Ectodermal cell (in vitro differentiated cells): ENCODE results near the gene CYP2C18. TPM values are rescaled to one million over a fixed set of nuclear protein-coding genes. Genes with fewer than 3 reads are reported as not detected.
"Not testable (repeated sequence)": the region's sequence is repeated elsewhere in the genome, so short reads cannot be mapped to it uniquely, and the experiment has no call there.

Source experiments
- H3K27ac ChIP-seq: 2 replicates; pipeline ENCODE4 v1.7.0; 2013; ENCODE audit warnings: mild to moderate bottlenecking, low read depth, low read length; ENCODE audit not compliant: insufficient read depth, poor library complexity, severe bottlenecking
- H3K27me3 ChIP-seq: 2 replicates; pipeline ENCODE4 v1.7.0; 2013; ENCODE audit warnings: mild to moderate bottlenecking, low read length; ENCODE audit not compliant: insufficient read depth, control insufficient read depth, poor library complexity, severe bottlenecking
- H3K36me3 ChIP-seq: one replicate; pipeline ENCODE4 v1.7.0; 2013; ENCODE audit warnings: low read length; ENCODE audit not compliant: control insufficient read depth, insufficient read depth
- H3K4me1 ChIP-seq: one replicate; pipeline ENCODE4 v1.7.0; 2013; ENCODE audit warnings: low read length; ENCODE audit not compliant: control insufficient read depth, insufficient read depth
- H3K4me3 ChIP-seq: 2 replicates; pipeline ENCODE4 v1.7.0; 2013; ENCODE audit warnings: low read depth, low read length, control low read depth; ENCODE audit not compliant: insufficient read depth
- H3K9me3 ChIP-seq: 2 replicates; pipeline ENCODE4 v1.7.0; 2013; ENCODE audit warnings: mild to moderate bottlenecking, low read length, moderate library complexity; ENCODE audit not compliant: control insufficient read depth
- WGBS, 2 experiments: methylation state at CpG; one replicate each; pipeline ENCODE4 v1.1.7; 2013; ENCODE audit warnings: missing lambda C conversion rate in 2 of 2; 5-methylcytosine and 5-hydroxymethylcytosine counted together
- polyA plus RNA-seq, 4 experiments: library from polyadenylated mRNA; stranded (reverse); fragments of 50-300 nt; gene quantifications; one replicate each; pipeline ENCODE4 v1.2.3, GENCODE V29; 2013

Gene CYP2C18
- polyA plus RNA-seq (2013, experiment 1 of 4) = not detected
- polyA plus RNA-seq (2013, experiment 2 of 4) = not detected
- polyA plus RNA-seq (2013, experiment 3 of 4) = not detected
- not detected for polyA plus RNA-seq (2013, experiment 4 of 4)

DNA sequence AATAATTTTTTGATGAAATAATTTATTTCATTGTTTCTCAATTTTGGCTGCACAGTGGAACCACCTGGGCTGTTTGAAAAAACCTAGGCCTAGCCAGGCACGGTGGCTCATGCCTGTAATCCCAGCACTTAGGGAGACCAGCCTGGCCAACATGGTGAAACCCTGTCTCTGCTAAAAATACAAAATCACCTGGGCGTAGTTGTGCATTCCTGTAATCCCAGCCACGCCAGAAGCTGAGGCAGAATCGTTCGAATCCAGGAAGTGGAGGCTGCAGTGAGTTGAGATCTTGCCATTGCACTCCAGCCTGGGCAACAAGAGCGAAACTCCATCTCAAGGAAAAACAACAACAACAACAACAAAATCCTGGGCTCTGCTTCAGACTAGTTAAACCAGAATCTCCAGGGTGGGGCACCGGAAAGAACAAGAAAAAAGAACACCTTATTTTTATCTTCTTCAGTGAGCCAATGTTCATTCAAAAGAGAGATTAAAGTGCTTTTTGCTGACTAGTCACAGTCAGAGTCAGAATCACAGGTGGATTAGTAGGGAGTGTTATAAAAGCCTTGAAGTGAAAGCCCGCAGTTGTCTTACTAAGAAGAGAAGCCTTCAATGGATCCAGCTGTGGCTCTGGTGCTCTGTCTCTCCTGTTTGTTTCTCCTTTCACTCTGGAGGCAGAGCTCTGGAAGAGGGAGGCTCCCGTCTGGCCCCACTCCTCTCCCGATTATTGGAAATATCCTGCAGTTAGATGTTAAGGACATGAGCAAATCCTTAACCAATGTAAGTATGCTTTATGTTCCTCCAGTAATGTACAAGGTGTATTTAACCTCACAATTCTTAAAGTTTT, at the start of gene CYP2C18:
Gene CYP2C18 (plus strand): TSS at position 516 of the 841 bp plus-strand sequence. CDS start 91 bp downstream, at position 607.
- Histone ChIP-seq H3K27me3 (no peaks in the 10 kb centered on the region), H3K4me1 (no peaks in the 10 kb centered on the region), H3K4me3 (no peak within 1 kb of the TSS), H3K9me3 (no peaks in the 10 kb centered on the region), H3K27ac (no peak within 1 kb of the TSS), H3K36me3 (no peaks in the 10 kb centered on the region)
- WGBS, 2 experiments = 78 to 87% methylated on average over 9 to 10 of the region's 10 CpGs

DNA sequence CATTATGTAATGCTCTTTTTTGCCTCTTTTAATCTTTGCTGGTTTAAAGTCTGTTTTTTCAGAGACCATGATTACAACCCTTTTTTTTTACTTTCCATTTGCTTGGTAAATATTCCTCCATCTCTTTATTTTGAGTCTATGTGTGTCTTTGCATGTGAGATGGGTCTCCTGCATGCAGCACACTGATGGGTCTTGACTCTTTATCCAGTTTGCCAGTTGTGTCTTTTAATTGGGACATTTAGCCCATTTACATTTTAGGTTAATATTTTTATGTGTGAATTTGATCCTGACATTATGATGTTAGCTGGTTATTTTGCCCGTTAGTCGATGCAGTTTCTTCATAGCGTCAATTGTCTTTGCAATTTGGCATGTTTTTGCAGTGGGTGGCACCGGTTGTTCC, 45.4 kb upstream of the CYP2C18 start:
- not testable (repeated sequence) for H3K4me1 ChIP-seq, H3K4me3 ChIP-seq, H3K9me3 ChIP-seq, H3K27ac ChIP-seq, H3K36me3 ChIP-seq, H3K27me3 ChIP-seq
- WGBS, 2 experiments = 92 to 93% methylated on average over 4 of the region's 4 CpGs

DNA sequence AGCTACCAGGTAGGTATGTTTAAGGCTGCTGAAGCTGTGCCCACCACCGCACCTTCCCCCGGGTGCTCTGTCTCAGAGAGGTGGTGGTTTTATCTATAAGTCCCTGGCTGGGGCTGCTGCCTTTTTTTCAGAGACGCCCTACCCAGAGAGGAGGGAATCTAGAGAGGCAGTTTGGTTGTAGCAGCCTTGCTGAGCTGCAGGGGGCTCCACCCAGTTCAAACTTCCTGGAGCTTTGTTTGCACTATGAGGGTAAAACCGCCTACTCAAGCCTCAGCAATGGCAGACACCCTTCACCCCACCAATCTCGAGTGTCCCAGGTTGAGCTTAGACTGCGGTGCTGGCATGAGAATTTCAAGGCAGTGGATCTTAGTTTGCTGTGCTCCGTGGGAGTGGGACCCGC, 43.6 kb upstream of the CYP2C18 start:
- Histone ChIP-seq H3K27me3 (no peaks in the 10 kb centered on the region), H3K9me3 (no peaks in the 10 kb centered on the region)
- 90 to 95% methylated on average over 8 of the region's 8 CpGs for WGBS, 2 experiments

DNA sequence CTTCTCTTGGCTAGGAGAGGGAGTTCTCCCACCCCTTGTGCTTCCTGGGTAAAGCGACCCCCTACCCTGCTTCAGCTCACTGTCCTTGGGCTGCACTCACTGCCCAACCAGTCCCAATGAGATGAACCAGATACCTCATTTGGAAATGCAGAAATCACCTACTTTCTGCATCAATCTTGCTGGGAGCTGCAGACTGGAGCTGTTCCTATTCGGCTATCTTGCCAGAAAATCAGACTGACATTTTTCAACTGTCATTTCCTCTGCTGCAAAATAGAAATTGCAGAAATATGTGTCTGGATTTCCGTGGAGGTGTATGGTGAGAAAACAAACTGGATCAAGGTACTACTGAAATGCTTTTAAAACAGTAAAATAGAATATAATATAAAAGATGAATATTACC, 43.0 kb upstream of the CYP2C18 start:
- Histone ChIP-seq H3K4me3 (no peak overlapping the region), H3K27me3 (no peaks in the 10 kb centered on the region), H3K9me3 (no peaks in the 10 kb centered on the region), H3K4me1 (no peaks in the 10 kb centered on the region), H3K27ac (no peak overlapping the region), H3K36me3 (no peaks in the 10 kb centered on the region)
- WGBS, 2 experiments = 87 to 88% methylated on average over 2 to 3 of the region's 3 CpGs

More for the DNA sequence above, 43.6 kb upstream of the CYP2C18 start:
- H3K27ac ChIP-seq = no peak overlapping the region
- H3K4me1 ChIP-seq = no peaks in the 10 kb centered on the region
- H3K36me3 ChIP-seq = no peaks in the 10 kb centered on the region
- H3K4me3 ChIP-seq = no peak overlapping the region

DNA sequence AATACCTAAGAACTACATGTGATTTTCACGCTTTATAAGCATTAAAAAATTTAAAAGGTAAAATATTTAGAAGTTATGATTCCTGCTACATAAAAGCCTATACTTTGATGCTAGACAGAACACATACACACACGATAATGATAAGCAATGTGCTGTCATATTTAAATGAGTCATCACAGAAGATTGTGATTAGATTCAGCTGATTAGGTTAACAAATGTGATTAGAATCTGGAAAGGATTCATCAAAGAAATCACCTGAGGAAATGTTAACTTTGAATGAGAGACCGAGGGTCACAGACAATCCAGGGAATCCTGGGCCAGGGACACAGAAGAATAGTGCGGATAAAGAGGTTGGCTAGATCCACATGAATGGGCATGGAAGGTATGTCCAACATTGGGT, 42.0 kb upstream of the CYP2C18 start:
- Histone ChIP-seq H3K27me3 (no peaks in the 10 kb centered on the region), H3K4me3 (no peak overlapping the region), H3K27ac (no peak overlapping the region), H3K4me1 (no peaks in the 10 kb centered on the region), H3K9me3 (no peaks in the 10 kb centered on the region), H3K36me3 (no peaks in the 10 kb centered on the region)
- WGBS, 2 experiments = 96% methylated on average over 2 to 4 of the region's 4 CpGs

DNA sequence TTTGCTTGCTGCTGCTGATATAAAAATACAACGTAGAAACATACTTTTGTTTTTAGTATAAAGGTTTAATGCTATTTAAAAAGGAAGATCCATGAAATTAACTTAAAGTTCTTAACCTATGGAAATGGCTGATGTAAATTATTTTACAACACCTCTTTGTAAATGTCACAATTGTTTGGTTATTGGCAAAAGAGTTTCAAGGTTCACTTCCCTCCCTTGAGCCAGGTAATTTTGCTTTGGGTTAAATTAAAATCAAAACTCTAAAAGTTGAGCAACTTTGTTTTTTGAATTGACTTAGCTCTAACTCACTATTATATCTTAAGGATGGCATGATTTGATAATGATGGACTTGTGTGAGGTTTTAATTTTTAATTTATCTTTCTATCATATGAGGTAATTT, 39.2 kb upstream of the CYP2C18 start:
- Histone ChIP-seq H3K9me3 (no peaks in the 10 kb centered on the region), H3K4me3 (no peak overlapping the region), H3K27me3 (no peaks in the 10 kb centered on the region), H3K36me3 (no peaks in the 10 kb centered on the region), H3K27ac (no peak overlapping the region), H3K4me1 (no peaks in the 10 kb centered on the region)
- 100% methylated on average over 1 of the region's 1 CpG; no CpG with 5 or more reads in 1 of the 2 experiments for WGBS, 2 experiments

DNA sequence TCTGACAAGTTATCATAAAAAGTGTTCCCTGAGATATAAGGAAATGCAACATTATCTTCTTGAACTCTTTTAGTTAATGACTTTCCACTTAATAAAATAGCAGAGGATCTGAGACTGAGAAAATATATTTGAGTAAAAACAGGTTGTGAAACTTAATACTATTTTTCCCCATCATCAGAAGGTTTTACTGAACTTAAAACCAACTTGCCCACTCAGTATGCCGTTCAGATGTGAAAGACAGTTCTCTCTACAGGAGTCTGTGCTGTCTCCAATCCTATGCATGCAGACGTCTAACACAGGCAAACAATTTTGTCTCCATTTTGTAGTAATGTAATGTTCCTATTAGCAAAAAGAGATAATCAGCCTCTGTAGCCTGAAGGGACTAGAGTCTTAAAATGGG, 38.2 kb upstream of the CYP2C18 start:
- no peaks in the 10 kb centered on the region for H3K27me3 ChIP-seq
- WGBS, 2 experiments = 47 to 95% methylated on average over 1 to 2 of the region's 2 CpGs
- H3K4me1 ChIP-seq = no peaks in the 10 kb centered on the region
- no peaks in the 10 kb centered on the region for H3K36me3 ChIP-seq
- H3K27ac ChIP-seq = no peak overlapping the region
- H3K4me3 ChIP-seq = no peak overlapping the region
- no peaks in the 10 kb centered on the region for H3K9me3 ChIP-seq

DNA sequence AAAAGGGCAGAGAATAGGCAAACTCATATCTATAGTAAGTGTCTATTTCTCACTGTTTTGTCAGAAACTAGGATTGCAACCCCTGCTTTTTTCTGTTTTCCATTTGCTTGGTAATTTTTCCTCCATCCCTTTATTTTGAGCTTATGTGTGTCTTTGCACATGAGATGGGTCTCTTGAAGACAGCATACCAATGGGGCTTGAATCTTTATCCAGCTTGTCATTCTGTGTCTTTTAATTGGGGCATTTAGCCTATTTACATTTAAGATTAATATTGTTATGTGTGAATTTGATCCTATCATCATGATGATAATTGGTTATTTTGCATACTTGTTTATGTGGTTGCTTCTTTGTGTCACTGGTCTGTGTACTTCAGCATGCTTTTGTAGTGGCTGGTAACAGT, 28.3 kb upstream of the CYP2C18 start:
- H3K27me3 ChIP-seq, H3K36me3 ChIP-seq, H3K9me3 ChIP-seq, H3K4me1 ChIP-seq, H3K27ac ChIP-seq, H3K4me3 ChIP-seq: not testable (repeated sequence)

DNA sequence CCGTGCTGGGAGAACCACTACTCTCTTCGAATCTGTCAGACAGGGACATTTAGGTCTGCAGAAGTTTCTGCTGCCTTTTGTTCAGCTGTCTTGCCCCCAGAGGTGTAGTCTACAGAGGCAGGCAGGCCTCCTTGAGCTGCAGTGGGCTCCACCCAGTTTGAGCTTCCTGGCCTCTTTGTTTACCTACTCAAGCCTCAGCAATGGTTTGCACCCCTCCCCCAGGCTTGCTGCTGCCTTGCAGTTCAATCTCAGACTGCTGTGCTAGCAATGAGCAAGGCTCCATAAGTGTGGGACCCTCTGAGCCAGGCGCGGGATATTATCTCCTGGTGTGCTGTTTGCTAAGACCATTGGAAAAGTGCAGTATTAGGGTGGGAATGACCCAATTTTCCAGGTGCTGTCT, 20.5 kb upstream of the CYP2C18 start:
- not testable (repeated sequence) for H3K36me3 ChIP-seq, H3K9me3 ChIP-seq, H3K4me1 ChIP-seq, H3K4me3 ChIP-seq, H3K27me3 ChIP-seq, H3K27ac ChIP-seq
- 90 to 91% methylated on average over 4 of the region's 4 CpGs for WGBS, 2 experiments

DNA sequence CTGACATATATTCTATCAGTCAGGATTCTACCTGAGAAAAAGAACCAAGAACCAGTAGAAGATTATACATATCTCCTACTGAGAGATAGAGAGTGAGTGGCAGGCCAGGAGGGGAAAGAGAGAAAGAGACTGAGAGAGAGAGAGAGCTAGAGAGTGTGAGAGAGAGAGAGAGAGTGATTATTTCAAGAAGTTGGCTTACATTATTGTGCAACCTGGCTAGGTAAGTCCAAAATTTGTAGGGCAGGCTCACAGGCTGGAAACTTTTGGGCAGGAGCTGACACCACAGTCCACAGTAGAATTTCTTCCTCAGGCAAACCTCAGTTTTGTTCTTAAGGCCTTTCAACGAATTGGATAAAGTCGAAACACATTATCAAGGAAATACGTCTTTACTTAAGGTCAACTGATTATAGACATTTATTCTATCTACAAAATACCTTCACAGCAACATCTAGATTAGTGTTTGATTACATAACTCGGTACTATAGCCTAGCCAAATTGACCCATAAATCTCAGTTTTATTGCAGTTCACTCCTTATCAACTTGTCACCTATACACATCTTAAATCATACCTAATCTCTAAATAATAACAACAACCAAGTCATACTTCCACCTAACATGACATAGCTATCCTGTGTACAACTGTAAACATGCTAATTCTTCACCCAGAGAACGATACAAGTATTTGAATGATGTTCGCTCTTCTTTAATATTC, 17.0 kb upstream of the CYP2C18 start:
- H3K9me3 ChIP-seq = no peaks in the 10 kb centered on the region
- H3K27ac ChIP-seq = no peak overlapping the region
- H3K36me3 ChIP-seq = no peaks in the 10 kb centered on the region
- H3K4me1 ChIP-seq = no peaks in the 10 kb centered on the region
- no peaks in the 10 kb centered on the region for H3K27me3 ChIP-seq
- no peak overlapping the region for H3K4me3 ChIP-seq
- 92 to 93% methylated on average over 5 of the region's 6 CpGs for WGBS, 2 experiments
